ENCODE data around the gene BANF1. TPM values are rescaled to one million over a fixed set of nuclear protein-coding genes. Genes with fewer than 3 reads are reported as not detected.

The BANF1 gene
- total RNA-seq, 1 donor from 2014 or later: 272 TPM

GRCh38 chr11:65968600-65969482 lies 33.5 kb upstream of the BANF1 start:
- Mint-ChIP-seq H3K36me3 (ENCODE audit: low read depth) (peaks cover 80% of the 10 kb centered on the region), H3K9me3 (no peaks in the 10 kb centered on the region), H3K27ac (no peak overlapping the region), H3K4me1 (ENCODE audit: low read depth) (peaks cover 6% of the 10 kb centered on the region), H3K27me3 (ENCODE audit: low read depth) (no peaks in the 10 kb centered on the region), H3K4me3 (ENCODE audit: low read depth) (no peak overlapping the region)
- DNase-seq (ENCODE audit: low spot score): no peak
- intact Hi-C loops (cut with micrococcal nuclease): no loop called here

- H3K4me3 Mint-ChIP-seq (ENCODE audit: low read depth): no peak overlapping the region
- no peaks in the 10 kb centered on the region for H3K27me3 Mint-ChIP-seq (ENCODE audit: low read depth)
- H3K36me3 Mint-ChIP-seq (ENCODE audit: low read depth): peaks cover 69% of the 10 kb centered on the region
- H3K27ac Mint-ChIP-seq: no peak overlapping the region
- H3K4me1 Mint-ChIP-seq (ENCODE audit: low read depth): no peaks in the 10 kb centered on the region
- intact Hi-C loops (cut with micrococcal nuclease): no loop called here
- no peak for DNase-seq (ENCODE audit: low spot score)
- H3K9me3 Mint-ChIP-seq: no peaks in the 10 kb centered on the region
Measured at GRCh38 chr11:65972116-65972515, 30.2 kb upstream of the BANF1 start.

GRCh38 chr11:65973439-65974110 lies 28.7 kb upstream of the BANF1 start:
- no peaks in the 10 kb centered on the region for H3K9me3 Mint-ChIP-seq
- intact Hi-C loops (cut with micrococcal nuclease): no loop called here
- DNase-seq (ENCODE audit: low spot score): no peak
- H3K4me1 Mint-ChIP-seq (ENCODE audit: low read depth): no peaks in the 10 kb centered on the region
- no peak overlapping the region for H3K4me3 Mint-ChIP-seq (ENCODE audit: low read depth)
- H3K27ac Mint-ChIP-seq: no peak overlapping the region
- peaks cover 66% of the 10 kb centered on the region for H3K36me3 Mint-ChIP-seq (ENCODE audit: low read depth)
- no peaks in the 10 kb centered on the region for H3K27me3 Mint-ChIP-seq (ENCODE audit: low read depth)

DNA sequence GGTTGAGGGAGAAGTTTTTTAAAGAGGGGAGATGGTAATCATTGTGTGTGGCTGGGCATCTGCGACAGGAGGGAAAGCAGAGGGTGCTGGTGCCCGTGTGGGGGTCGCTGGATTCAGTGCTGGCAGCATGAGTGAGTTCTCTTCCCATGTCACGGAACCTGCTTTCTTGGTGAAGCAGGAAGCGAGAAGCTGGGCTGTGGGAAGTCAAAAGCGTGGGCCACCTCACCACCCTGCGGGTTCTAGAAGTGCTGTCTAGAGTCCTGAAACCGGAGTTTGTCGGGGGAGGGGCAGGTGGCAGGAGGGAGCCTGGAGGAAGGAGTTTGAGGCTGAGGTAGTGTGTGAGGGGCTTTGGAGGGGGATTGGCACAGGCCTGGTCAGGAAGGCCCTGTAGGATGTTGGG lies 26.5 kb upstream of the BANF1 start:
- Mint-ChIP-seq H3K4me3 (ENCODE audit: low read depth) (no peak overlapping the region), H3K9me3 (no peaks in the 10 kb centered on the region), H3K4me1 (ENCODE audit: low read depth) (no peaks in the 10 kb centered on the region), H3K27me3 (ENCODE audit: low read depth) (no peaks in the 10 kb centered on the region), H3K27ac (no peak overlapping the region), H3K36me3 (ENCODE audit: low read depth) (peaks cover 63% of the 10 kb centered on the region)
- DNase-seq (ENCODE audit: low spot score): no peak
- intact Hi-C loops (cut with micrococcal nuclease): no loop called here

- intact Hi-C loops (cut with micrococcal nuclease): no loop called here
- Mint-ChIP-seq H3K27me3 (ENCODE audit: low read depth) (no peaks in the 10 kb centered on the region), H3K9me3 (no peaks in the 10 kb centered on the region), H3K36me3 (ENCODE audit: low read depth) (peaks cover 62% of the 10 kb centered on the region), H3K4me1 (ENCODE audit: low read depth) (no peaks in the 10 kb centered on the region), H3K27ac (no peak overlapping the region), H3K4me3 (ENCODE audit: low read depth) (no peak overlapping the region)
- DNase-seq (ENCODE audit: low spot score): no peak
Measured at GRCh38 chr11:65976216-65977176, 25.8 kb upstream of the BANF1 start.

DNA sequence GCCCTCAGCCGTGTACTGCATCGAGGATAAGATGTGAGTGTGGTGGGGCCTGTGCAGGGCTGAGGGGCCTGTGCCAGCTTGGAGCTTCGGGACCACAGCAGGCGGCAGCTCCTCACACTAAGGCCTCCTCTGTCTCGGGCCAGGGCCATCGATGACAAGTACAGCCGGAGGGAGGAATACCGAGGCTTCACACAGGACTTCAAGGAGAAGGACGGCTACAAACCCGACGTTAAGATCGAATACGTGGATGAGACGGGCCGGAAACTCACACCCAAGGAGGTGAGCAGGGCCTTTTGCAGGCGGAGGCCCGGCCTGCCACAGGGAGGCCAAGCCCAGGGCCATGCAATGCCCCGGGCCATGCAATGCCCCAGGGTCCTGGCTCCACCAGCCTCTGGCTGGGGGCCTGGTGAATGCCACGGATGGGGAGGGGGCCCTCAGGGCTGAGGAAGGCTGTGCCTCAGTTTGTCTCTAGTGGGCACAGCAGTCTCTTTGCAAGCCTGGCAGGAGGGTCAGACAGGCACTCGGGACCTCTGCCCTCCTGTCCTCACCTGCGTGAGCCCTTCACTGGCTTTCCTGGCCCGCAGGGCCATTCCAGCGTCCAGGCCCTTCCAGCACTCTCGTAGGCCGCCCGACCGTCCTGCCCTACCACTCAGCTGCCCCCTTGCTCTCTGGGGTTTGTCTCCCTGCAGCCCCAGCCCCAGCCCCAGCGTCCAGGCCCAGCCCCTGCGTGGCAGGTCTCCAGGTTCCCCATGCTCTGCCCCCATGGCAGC lies 24.5 kb upstream of the BANF1 start:
- no peak for DNase-seq (ENCODE audit: low spot score)
- Mint-ChIP-seq H3K27ac (no peak overlapping the region), H3K27me3 (ENCODE audit: low read depth) (no peaks in the 10 kb centered on the region), H3K36me3 (ENCODE audit: low read depth) (peaks cover 52% of the 10 kb centered on the region), H3K4me1 (ENCODE audit: low read depth) (no peaks in the 10 kb centered on the region), H3K4me3 (ENCODE audit: low read depth) (no peak overlapping the region), H3K9me3 (no peaks in the 10 kb centered on the region)
- intact Hi-C loops (cut with micrococcal nuclease): no loop called here

DNA sequence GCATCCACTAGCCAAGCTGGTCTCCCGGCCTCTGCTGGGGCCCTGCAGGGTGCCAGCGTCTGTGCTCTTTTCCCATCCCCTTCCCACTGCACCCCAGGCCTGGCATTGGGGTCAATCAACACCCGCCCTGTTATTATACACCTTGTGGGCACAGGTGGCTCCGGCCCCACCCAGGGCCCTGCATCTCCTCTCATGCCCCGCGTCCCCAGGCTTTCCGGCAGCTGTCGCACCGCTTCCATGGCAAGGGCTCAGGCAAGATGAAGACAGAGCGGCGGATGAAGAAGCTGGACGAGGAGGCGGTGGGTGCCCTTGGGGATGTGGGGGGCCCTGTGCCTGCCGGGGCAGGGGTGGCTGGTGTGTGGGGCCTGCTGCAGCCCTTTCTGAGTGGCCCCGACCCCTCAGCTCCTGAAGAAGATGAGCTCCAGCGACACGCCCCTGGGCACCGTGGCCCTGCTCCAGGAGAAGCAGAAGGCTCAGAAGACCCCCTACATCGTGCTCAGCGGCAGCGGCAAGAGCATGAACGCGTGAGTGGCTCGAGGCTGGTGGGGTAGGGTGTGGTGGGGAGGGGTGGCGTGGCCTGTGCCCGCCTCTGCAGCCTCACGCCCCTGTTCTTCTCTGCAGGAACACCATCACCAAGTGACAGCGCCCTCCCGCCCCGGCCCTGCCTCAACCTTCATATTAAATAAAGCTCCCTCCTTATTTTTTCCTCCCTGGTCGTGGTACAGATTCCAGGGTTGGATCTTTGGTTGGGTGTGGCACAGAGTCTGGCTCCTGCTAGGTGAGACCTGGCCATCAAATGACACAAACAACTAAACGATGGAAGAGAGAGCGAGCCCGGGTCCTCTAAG lies 23.7 kb upstream of the BANF1 start:
- Mint-ChIP-seq H3K4me3 (ENCODE audit: low read depth) (no peak overlapping the region), H3K27me3 (ENCODE audit: low read depth) (no peaks in the 10 kb centered on the region), H3K9me3 (no peaks in the 10 kb centered on the region), H3K4me1 (ENCODE audit: low read depth) (no peaks in the 10 kb centered on the region), H3K27ac (no peak overlapping the region), H3K36me3 (ENCODE audit: low read depth) (peaks cover 44% of the 10 kb centered on the region)
- intact Hi-C loops (cut with micrococcal nuclease): no loop called here
- no peak for DNase-seq (ENCODE audit: low spot score)

- Mint-ChIP-seq H3K27me3 (ENCODE audit: low read depth) (no peaks in the 10 kb centered on the region), H3K4me3 (ENCODE audit: low read depth) (no peak overlapping the region), H3K36me3 (ENCODE audit: low read depth) (peaks cover 40% of the 10 kb centered on the region), H3K27ac (no peak overlapping the region), H3K9me3 (no peaks in the 10 kb centered on the region), H3K4me1 (ENCODE audit: low read depth) (no peaks in the 10 kb centered on the region)
- intact Hi-C loops (cut with micrococcal nuclease): no loop called here
- DNase-seq (ENCODE audit: low spot score): no peak
Measured at GRCh38 chr11:65979261-65979759, 23.0 kb upstream of the BANF1 start.

DNA sequence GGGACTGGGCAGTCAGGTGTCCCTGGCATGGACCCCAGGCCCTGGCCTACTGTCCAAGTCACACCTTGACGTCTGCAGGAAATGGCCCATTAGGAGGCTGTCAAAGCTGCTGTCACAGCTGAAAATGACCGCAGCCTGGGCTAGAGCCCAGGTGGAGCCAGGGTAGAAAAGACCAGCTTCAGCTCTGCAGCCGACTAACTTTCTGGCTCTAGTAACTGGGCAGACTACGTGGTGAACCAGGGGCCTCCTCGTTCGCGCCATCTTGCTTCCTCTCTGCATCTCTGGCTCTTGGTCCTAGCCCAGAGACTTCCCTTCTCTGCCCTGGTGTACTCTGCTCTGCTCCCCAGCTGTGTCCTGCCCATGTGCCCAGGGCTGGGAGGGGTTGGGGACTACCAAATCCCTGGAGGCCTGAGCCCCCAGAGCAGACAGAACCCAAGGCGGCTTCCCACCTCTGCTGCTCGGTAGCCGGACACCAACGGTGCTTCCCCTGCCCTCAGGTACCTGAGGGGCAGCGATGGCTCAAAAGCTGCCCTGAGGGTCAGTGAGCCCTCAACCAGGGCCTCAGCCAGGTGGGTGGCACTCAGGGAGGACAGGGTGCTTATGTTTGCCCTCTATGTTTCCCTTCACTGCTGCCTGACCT lies 21.1 kb upstream of the BANF1 start:
- no peak overlapping the region for H3K27ac Mint-ChIP-seq
- no peak for DNase-seq (ENCODE audit: low spot score)
- H3K36me3 Mint-ChIP-seq (ENCODE audit: low read depth): peaks cover 32% of the 10 kb centered on the region
- H3K9me3 Mint-ChIP-seq: no peaks in the 10 kb centered on the region
- H3K27me3 Mint-ChIP-seq (ENCODE audit: low read depth): no peaks in the 10 kb centered on the region
- no peaks in the 10 kb centered on the region for H3K4me1 Mint-ChIP-seq (ENCODE audit: low read depth)
- intact Hi-C loops (cut with micrococcal nuclease): no loop called here
- H3K4me3 Mint-ChIP-seq (ENCODE audit: low read depth): no peak overlapping the region

- no peak for DNase-seq (ENCODE audit: low spot score)
- intact Hi-C loops (cut with micrococcal nuclease): no loop called here
- no peaks in the 10 kb centered on the region for H3K4me1 Mint-ChIP-seq (ENCODE audit: low read depth)
Measured at GRCh38 chr11:65981972-65982823, 20.1 kb upstream of the BANF1 start.

More at GRCh38 chr11:65981972-65982823, 20.1 kb upstream of the BANF1 start:
- H3K27me3 Mint-ChIP-seq (ENCODE audit: low read depth): no peaks in the 10 kb centered on the region
- no peak overlapping the region for H3K4me3 Mint-ChIP-seq (ENCODE audit: low read depth)
- H3K27ac Mint-ChIP-seq: no peak overlapping the region
- peaks cover 22% of the 10 kb centered on the region for H3K36me3 Mint-ChIP-seq (ENCODE audit: low read depth)
- H3K9me3 Mint-ChIP-seq: no peaks in the 10 kb centered on the region

Measured in activated T-helper 2 cell treated with anti-CD3 and anti-CD28 coated beads, Interferon-gamma antibody, Interleukin-2, Interleukin-4, amounts not matched to agents 10 μg/mL and 5 μg/mL and 100 μg/mL, durations not matched to agents 14 hours and 24 hours and 36 hours (primary cell).